NCI-H2081 (cell line): ENCODE results near the gene RNF7.
A peak's percentile ranks its signal among the peaks of the same experiment; 100 is the strongest.
"Not testable (repeated sequence)": the region's sequence is repeated elsewhere in the genome, so short reads cannot be mapped to it uniquely, and the experiment has no call there.

ENCODE experiments used
- DNase-seq, 2 experiments: peaks; one replicate each; lab custom pipeline; 2025; lab: John Stamatoyannopoulos, UW

RNF7 gene

GRCh38 chr3:141738022-141738890 lies at the start of gene RNF7:
Gene RNF7, plus strand, starts transcription at chr3:141738298. Its CDS starts 44 bp downstream, at chr3:141738342.
- DNase-seq, result peak; percentile 99

- DNase-seq, result no peak
These were observed 47.5 kb upstream of the RNF7 start for GRCh38 chr3:141690431-141691072.

GRCh38 chr3:141691471-141691870 lies 46.6 kb upstream of the RNF7 start:
- not testable (repeated sequence) for DNase-seq

GRCh38 chr3:141692973-141693372 lies 45.1 kb upstream of the RNF7 start:
- not testable (repeated sequence) for DNase-seq

- no peak for DNase-seq
These were observed 38.8 kb upstream of the RNF7 start for GRCh38 chr3:141699324-141699723.

GRCh38 chr3:141699897-141700296 lies 38.2 kb upstream of the RNF7 start:
- DNase-seq, result no peak

GRCh38 chr3:141703367-141703766 lies 34.7 kb upstream of the RNF7 start:
- DNase-seq, result not testable (repeated sequence)

GRCh38 chr3:141707741-141708203 lies 30.3 kb upstream of the RNF7 start:
- DNase-seq, result no peak

- no peak for DNase-seq
These were observed 29.7 kb upstream of the RNF7 start for GRCh38 chr3:141708367-141708766.

- DNase-seq, result no peak
These were observed 28.9 kb upstream of the RNF7 start for GRCh38 chr3:141709126-141709770.

GRCh38 chr3:141710121-141710520 lies 28.0 kb upstream of the RNF7 start:
- DNase-seq, result no peak

- DNase-seq, result no peak
These were observed 27.0 kb upstream of the RNF7 start for GRCh38 chr3:141710888-141711616.

- no peak for DNase-seq
These were observed 23.4 kb upstream of the RNF7 start for GRCh38 chr3:141714671-141715070.

- DNase-seq, result no peak
These were observed 16.0 kb upstream of the RNF7 start for GRCh38 chr3:141722081-141722480.

GRCh38 chr3:141722648-141723047 lies 15.4 kb upstream of the RNF7 start:
- no peak for DNase-seq

GRCh38 chr3:141723255-141723654 lies 14.8 kb upstream of the RNF7 start:
- DNase-seq, result no peak

- no peak for DNase-seq
These were observed 13.9 kb upstream of the RNF7 start for GRCh38 chr3:141724186-141724585.

- no peak for DNase-seq
These were observed 13.1 kb upstream of the RNF7 start for GRCh38 chr3:141725036-141725435.

GRCh38 chr3:141726483-141726882 lies 11.6 kb upstream of the RNF7 start:
- DNase-seq, result no peak

GRCh38 chr3:141728355-141728892 lies 9.7 kb upstream of the RNF7 start:
- DNase-seq, result no peak

GRCh38 chr3:141729240-141729639 lies 8.9 kb upstream of the RNF7 start:
- no peak for DNase-seq

GRCh38 chr3:141735176-141735575 lies 2.9 kb upstream of the RNF7 start:
- no peak for DNase-seq
